Measurements from ENCODE around the gene MCF2L. TPM values are rescaled to one million over a fixed set of nuclear protein-coding genes. Genes with fewer than 3 reads are reported as not detected.

The MCF2L gene
- total RNA-seq, 4 donors from 2014 or later, result 46.5 to 89.7 (median 55.0) TPM

- no peak for DNase-seq (ENCODE audit: low spot score in 2 of 2)
- no peak for TF ChIP-seq CTCF (IDR thresholded peaks at IDR 0.05)
- no peak for TF ChIP-seq POLR2A (IDR thresholded peaks at IDR 0.05)
- no peak overlapping the region for H3K4me3 ChIP-seq (ENCODE audit: low read depth, poor library complexity, severe bottlenecking)
- WGBS, 2 donors, result 93 to 94% methylated on average over 20 to 21 of the region's 21 CpGs
- intact Hi-C loops (cut with DNase I; ENCODE audit: low total_unique reads), result no loop called here
Measured at GRCh38 chr13:113058129-113058987, 89.3 kb downstream of the MCF2L start.

- no peak for TF ChIP-seq POLR2A (IDR thresholded peaks at IDR 0.05)
- TF ChIP-seq CTCF (IDR thresholded peaks at IDR 0.05), result no peak
- WGBS, 2 donors, result 94 to 95% methylated on average over 21 to 22 of the region's 22 CpGs
- no peak for DNase-seq (ENCODE audit: low spot score in 2 of 2)
- intact Hi-C loops (cut with DNase I; ENCODE audit: low total_unique reads), result no loop called here
- H3K4me3 ChIP-seq (ENCODE audit: low read depth, poor library complexity, severe bottlenecking), result no peak overlapping the region
Measured at GRCh38 chr13:113058988-113059850, 90.2 kb downstream of the MCF2L start.

- TF ChIP-seq POLR2A (IDR thresholded peaks at IDR 0.05) (no peak), CTCF (IDR thresholded peaks at IDR 0.05) (no peak)
- 81 to 86% methylated on average over 13 to 15 of the region's 15 CpGs for WGBS, 2 donors
- intact Hi-C loops (cut with DNase I; ENCODE audit: low total_unique reads), result no loop called here
- H3K4me3 ChIP-seq (ENCODE audit: low read depth, poor library complexity, severe bottlenecking), result no peak overlapping the region
- DNase-seq (ENCODE audit: low spot score in 2 of 2), result no peak
Measured at GRCh38 chr13:113059891-113060290, 90.9 kb downstream of the MCF2L start.

GRCh38 chr13:113060557-113061270, 91.7 kb downstream of the MCF2L start:
- H3K4me3 ChIP-seq (ENCODE audit: low read depth, poor library complexity, severe bottlenecking), result no peak overlapping the region
- no peak for DNase-seq (ENCODE audit: low spot score in 2 of 2)
- WGBS, 2 donors, result 87 to 92% methylated on average over 30 to 32 of the region's 34 CpGs
- TF ChIP-seq CTCF (IDR thresholded peaks at IDR 0.05) (no peak), POLR2A (IDR thresholded peaks at IDR 0.05) (no peak)
- intact Hi-C loops (cut with DNase I; ENCODE audit: low total_unique reads), result no loop called here

- TF ChIP-seq POLR2A (IDR thresholded peaks at IDR 0.05), result no peak
- no peak for TF ChIP-seq CTCF (IDR thresholded peaks at IDR 0.05)
- DNase-seq (ENCODE audit: low spot score in 2 of 2), result no peak
- WGBS, 2 donors, result 91% methylated on average over 9 of the region's 9 CpGs
- intact Hi-C loops (cut with DNase I; ENCODE audit: low total_unique reads), result no loop called here
- H3K4me3 ChIP-seq (ENCODE audit: low read depth, poor library complexity, severe bottlenecking), result no peak overlapping the region
Measured at GRCh38 chr13:113061271-113061625, 92.2 kb downstream of the MCF2L start.
